Activated CD4-positive, alpha-beta T cell treated with anti-CD3 and anti-CD28 coated beads, Interleukin-2, amount 10 ng/mL, durations not matched to agents 7 days and 5 days (primary cell): ENCODE data around the gene ERCC1. TPM values are rescaled to one million over a fixed set of nuclear protein-coding genes. Genes with fewer than 3 reads are reported as not detected.

Experiments used
- CTCF ChIA-PET: fragments of 350-600 bp; sonication (Branson Sonifier 250); formaldehyde crosslinking; loops from one replicate; lab custom pipeline; 2021; ENCODE audit warnings: antibody characterized with exemption; lab: Charles Lee
- POLR2A ChIA-PET: fragments of 350-600 bp; sonication (Branson Sonifier 250); formaldehyde crosslinking; loops from one replicate; lab custom pipeline; 2021; ENCODE audit warnings: antibody characterized with exemption; lab: Charles Lee
- DNase-seq: peaks from one replicate; pipeline ENCODE4 v3.0.0-alpha.2; 2020
- H3K27ac Mint-ChIP-seq: one replicate; pipeline ENCODE4 v1.8.0; 2021; ENCODE audit warnings: mild to moderate bottlenecking, moderate library complexity, mixed read lengths
- H3K27me3 Mint-ChIP-seq: one replicate; pipeline ENCODE4 v1.8.0; 2021; ENCODE audit warnings: mixed read lengths
- H3K36me3 Mint-ChIP-seq: one replicate; pipeline ENCODE4 v1.8.0; 2021; ENCODE audit warnings: low read depth, mixed read lengths
- H3K4me1 Mint-ChIP-seq: one replicate; pipeline ENCODE4 v1.8.0; 2021; ENCODE audit warnings: mixed read lengths
- H3K4me3 Mint-ChIP-seq: one replicate; pipeline ENCODE4 v1.8.0; 2021; ENCODE audit warnings: mild to moderate bottlenecking, moderate library complexity, mixed read lengths
- H3K9me3 Mint-ChIP-seq: one replicate; pipeline ENCODE4 v1.8.0; 2021; ENCODE audit warnings: mixed read lengths
- microRNA-seq: library from miRNA; unstranded; fragments of <30 nt; microRNA quantifications from one replicate; pipeline ENCODE4 v1.2.0, GENCODE V29; 2021; ENCODE audit warnings: borderline microRNAs expressed, borderline replicate concordance
- total RNA-seq, 2 experiments: library from RNA; stranded (reverse); gene quantifications; one replicate each; pipeline ENCODE4 v1.2.3, GENCODE V29; 2021

The ERCC1 gene
- total RNA-seq, 2 experiments from 2014 or later = 59.9 to 66.1 TPM

GRCh38 chr19:45368127-45368526 is 55.6 kb downstream of the ERCC1 start:
- H3K36me3 Mint-ChIP-seq = peaks cover 4% of the 10 kb centered on the region
- ChIA-PET CTCF (interaction anchor here (0.9 kb wide), 2 partner anchors 26 to 29 kb away, joined by 3 to 4 read pairs; no protein-coding TSS in a partner anchor), POLR2A (no interaction called here)

GRCh38 chr19:45364696-45365095 is 59.0 kb downstream of the ERCC1 start:
- CTCF ChIA-PET = interaction anchor here (0.6 kb wide), 1 partner anchor 238 kb away, joined by 3 read pairs; no protein-coding TSS in a partner anchor
- Mint-ChIP-seq H3K4me1 (peaks cover 12% of the 10 kb centered on the region), H3K36me3 (peaks cover 4% of the 10 kb centered on the region), H3K4me3 (no peak overlapping the region), H3K9me3 (no peaks in the 10 kb centered on the region), H3K27ac (no peak overlapping the region), H3K27me3 (no peaks in the 10 kb centered on the region)
- POLR2A ChIA-PET = no interaction called here
- DNase-seq = no peak

More at GRCh38 chr19:45368127-45368526, 55.6 kb downstream of the ERCC1 start:
- no peak for DNase-seq
- Mint-ChIP-seq H3K27ac (no peak overlapping the region), H3K9me3 (no peaks in the 10 kb centered on the region), H3K4me1 (peaks cover 21% of the 10 kb centered on the region), H3K4me3 (peak overlapping the region; percentile 29), H3K27me3 (no peaks in the 10 kb centered on the region)

GRCh38 chr19:45363861-45364459 is 59.8 kb downstream of the ERCC1 start:
- POLR2A ChIA-PET = no interaction called here
- no peak for DNase-seq
- H3K36me3 Mint-ChIP-seq = peaks cover 4% of the 10 kb centered on the region
- peaks cover 8% of the 10 kb centered on the region for H3K4me1 Mint-ChIP-seq
- no peaks in the 10 kb centered on the region for H3K9me3 Mint-ChIP-seq
- H3K4me3 Mint-ChIP-seq = no peak overlapping the region
- H3K27me3 Mint-ChIP-seq = no peaks in the 10 kb centered on the region
- no peak overlapping the region for H3K27ac Mint-ChIP-seq
- CTCF ChIA-PET = interaction anchor here (0.6 kb wide), 1 partner anchor 239 kb away, joined by 3 read pairs; no protein-coding TSS in a partner anchor

DNA sequence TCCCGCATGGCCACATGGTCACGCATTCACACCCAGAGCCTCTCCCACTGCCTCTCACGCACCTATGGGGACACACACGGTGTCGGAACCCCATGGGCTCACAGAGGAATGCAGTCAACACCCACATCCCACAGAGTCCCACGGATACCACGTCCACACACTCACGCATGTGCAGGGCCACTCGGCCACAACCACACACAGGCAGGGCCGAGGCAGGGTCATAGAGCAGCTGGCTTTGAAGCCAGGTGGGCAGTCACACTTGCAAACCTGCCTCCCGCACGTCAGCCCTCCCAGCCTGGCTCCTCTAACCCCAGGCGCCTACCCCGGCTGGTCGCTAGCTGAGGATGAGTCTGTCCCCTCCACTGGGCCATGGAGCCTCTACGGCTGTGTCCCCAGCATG is 61.4 kb downstream of the ERCC1 start:
- H3K36me3 Mint-ChIP-seq = peaks cover under 1% of the 10 kb centered on the region
- H3K4me1 Mint-ChIP-seq = peaks cover 2% of the 10 kb centered on the region
- no peak for DNase-seq
- no peaks in the 10 kb centered on the region for H3K9me3 Mint-ChIP-seq
- ChIA-PET CTCF (interaction anchor here (1.0 kb wide), 1 partner anchor 23 kb away, joined by 3 read pairs; no protein-coding TSS in a partner anchor), POLR2A (no interaction called here)
- no peaks in the 10 kb centered on the region for H3K27me3 Mint-ChIP-seq
- no peak overlapping the region for H3K4me3 Mint-ChIP-seq
- no peak overlapping the region for H3K27ac Mint-ChIP-seq

DNA sequence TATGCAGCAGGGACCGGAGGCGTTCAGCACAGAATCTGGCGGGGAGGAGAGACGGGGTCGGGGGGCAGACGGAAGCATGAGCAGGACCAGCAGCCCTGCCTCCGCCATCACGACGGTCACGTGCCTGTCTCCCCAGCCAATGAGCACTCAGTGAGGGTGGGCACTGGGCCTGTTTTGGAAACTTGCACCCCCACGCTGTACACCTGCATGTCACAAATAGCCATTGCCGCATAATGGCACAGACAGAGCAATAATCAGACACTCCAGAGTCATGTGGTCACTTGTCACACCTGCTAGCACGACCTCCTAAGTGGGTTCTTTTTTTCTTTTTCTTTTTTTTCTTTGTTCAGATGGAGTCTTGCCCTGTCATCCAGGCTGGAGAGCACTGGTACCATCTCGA is 62.1 kb downstream of the ERCC1 start:
- Mint-ChIP-seq H3K9me3 (no peaks in the 10 kb centered on the region), H3K4me3 (no peak overlapping the region), H3K27ac (no peak overlapping the region), H3K4me1 (peaks cover 2% of the 10 kb centered on the region), H3K27me3 (no peaks in the 10 kb centered on the region), H3K36me3 (peaks cover 2% of the 10 kb centered on the region)
- DNase-seq = no peak
- ChIA-PET POLR2A (no interaction called here), CTCF (no interaction called here)

DNA sequence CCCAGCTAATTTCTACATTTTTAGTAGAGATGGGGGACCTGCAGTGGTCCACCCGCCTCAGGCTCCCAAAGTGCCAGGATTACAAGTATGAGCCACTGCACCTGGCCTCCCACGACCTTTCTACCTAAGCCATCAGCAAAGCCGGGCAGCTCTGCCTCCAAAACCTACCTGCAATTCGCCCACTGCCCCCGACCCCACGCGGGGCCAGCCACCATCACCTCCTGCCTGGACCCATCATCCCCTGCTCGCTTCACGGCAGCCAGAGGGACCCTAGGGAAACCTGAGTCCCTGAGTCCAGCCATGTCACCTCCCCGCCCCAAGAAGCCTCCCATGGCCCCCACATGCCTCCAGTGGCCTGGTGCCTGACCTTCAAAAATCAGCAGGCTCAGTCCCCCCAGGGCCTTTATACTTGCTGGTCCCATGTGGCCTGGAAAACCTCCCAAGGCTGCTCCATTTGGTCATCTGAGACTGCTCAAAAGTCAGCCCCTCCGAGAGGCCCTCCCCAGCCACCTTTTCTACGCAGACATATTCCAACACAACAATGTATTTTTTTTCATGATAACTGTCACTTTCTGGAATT is 65.4 kb downstream of the ERCC1 start:
- H3K27me3 Mint-ChIP-seq = no peaks in the 10 kb centered on the region
- H3K9me3 Mint-ChIP-seq = no peaks in the 10 kb centered on the region
- no peak overlapping the region for H3K4me3 Mint-ChIP-seq
- peaks cover 6% of the 10 kb centered on the region for H3K36me3 Mint-ChIP-seq
- CTCF ChIA-PET = interaction anchor here (1.2 kb wide), 1 partner anchor 20 kb away, joined by 4 read pairs; no protein-coding TSS in a partner anchor
- H3K4me1 Mint-ChIP-seq = peaks cover 2% of the 10 kb centered on the region
- POLR2A ChIA-PET = interaction anchor here (0.8 kb wide), 1 partner anchor 13 kb away, joined by 3 read pairs; no protein-coding TSS in a partner anchor
- no peak for DNase-seq
- H3K27ac Mint-ChIP-seq = no peak overlapping the region

- Mint-ChIP-seq H3K4me3 (no peak overlapping the region), H3K27ac (no peak overlapping the region), H3K9me3 (no peaks in the 10 kb centered on the region), H3K36me3 (peaks cover 6% of the 10 kb centered on the region), H3K27me3 (no peaks in the 10 kb centered on the region), H3K4me1 (peaks cover 2% of the 10 kb centered on the region)
- POLR2A ChIA-PET = no interaction called here
- no peak for DNase-seq
- CTCF ChIA-PET = interaction anchor here (1.2 kb wide), 1 partner anchor 19 kb away, joined by 4 read pairs; no protein-coding TSS in a partner anchor
Measured at GRCh38 chr19:45357445-45357783, 66.3 kb downstream of the ERCC1 start.

Small RNA genes lying within 50 kb of the gene (microRNA-seq; reads per million reads assigned to microRNA genes)
- not detected for gene MIR6088

Other genes with a start within 250 kb of the ERCC1 start
- 10 to 100 TPM; 55.1 to 64.2 TPM for gene TRAPPC6A, start 245.7 kb downstream of the ERCC1 start, total RNA-seq
- gene BLOC1S3, start 245.1 kb downstream of the ERCC1 start, total RNA-seq = 10 to 100 TPM; 15.3 to 19.7 TPM
- not detected for gene EXOC3L2, start 178.5 kb downstream of the ERCC1 start, total RNA-seq
- 10 to 100 TPM; 19.5 to 19.6 TPM for gene MARK4, start 172.6 kb downstream of the ERCC1 start, total RNA-seq
- not detected for gene CKM, start 101.0 kb downstream of the ERCC1 start, total RNA-seq
- not detected for gene KLC3, start 83.2 kb downstream of the ERCC1 start, total RNA-seq
- gene ERCC2, start 53.3 kb downstream of the ERCC1 start, total RNA-seq = 10 to 100 TPM; 17.3 to 21.4 TPM
- 10 to 100 TPM; 15.5 to 17.7 TPM for gene PPP1R13L, start 18.8 kb downstream of the ERCC1 start, total RNA-seq
- gene POLR1G, start 17.3 kb downstream of the ERCC1 start, total RNA-seq = 1 to 10 TPM; 7.0 to 7.4 TPM
- 10 to 100 TPM; 36.0 to 43.9 TPM for gene FOSB, start 44.1 kb upstream of the ERCC1 start, total RNA-seq
- gene RTN2, start 73.1 kb upstream of the ERCC1 start, total RNA-seq = 1 to 10 TPM; 1.8 to 2.0 TPM
- 1 to 10 TPM in 1 of 2 experiments, under 1 TPM in 1; 0.82 to 1.1 TPM for gene PPM1N, start 74.5 kb upstream of the ERCC1 start, total RNA-seq
- 100 to 1,000 TPM; 143 to 157 TPM for gene VASP, start 83.6 kb upstream of the ERCC1 start, total RNA-seq
- gene OPA3, start 160.9 kb upstream of the ERCC1 start, total RNA-seq = 10 to 100 TPM; 12.6 to 13.4 TPM
- not detected for gene GPR4, start 178.3 kb upstream of the ERCC1 start, total RNA-seq
- 10 to 100 TPM; 80.7 to 87.3 TPM for gene EML2, start 215.5 kb upstream of the ERCC1 start, total RNA-seq
- 1 to 10 TPM; 1.3 to 1.4 TPM for gene GIPR, start 244.3 kb upstream of the ERCC1 start, total RNA-seq